Transverse colon (tissue), 4 donors: ENCODE results near the gene MUCL3. TPM values are rescaled to one million over a fixed set of nuclear protein-coding genes. Genes with fewer than 3 reads are reported as not detected.
"Not testable (repeated sequence)": the region's sequence is repeated elsewhere in the genome, so short reads cannot be mapped to it uniquely, and the experiment has no call there.

ENCODE experiments used
- DNase-seq: peaks from one replicate; pipeline ENCODE4 v3.0.0-alpha.2; 2019
- H3K27ac ChIP-seq, 4 donors: fragments of 200-600 bp; sonication (generic); 2 replicates each; pipeline ENCODE4 v1.5.1; 2016 to 2018; ENCODE audit warnings: inconsistent platforms in 4 of 4
- H3K27me3 ChIP-seq: fragments of 200-600 bp; sonication (generic); 2 replicates; pipeline ENCODE4 v1.5.1; 2017; ENCODE audit warnings: inconsistent platforms
- H3K36me3 ChIP-seq, 4 donors: fragments of 200-600 bp; sonication (generic); 2 replicates each; pipeline ENCODE4 v1.5.1; 2017 to 2019; ENCODE audit warnings: inconsistent platforms in 4 of 4
- H3K4me1 ChIP-seq, 4 donors: fragments of 200-600 bp; sonication (generic); 2 replicates each; pipeline ENCODE4 v1.5.1; 2017 to 2020; ENCODE audit warnings: inconsistent platforms in 4 of 4
- H3K4me3 ChIP-seq, 4 donors: fragments of 200-600 bp; sonication (generic); 1 replicate in 1 of 4; 2 replicates in 3 of 4; pipeline versions ENCODE4 v1.5.1 to v1.6.1; 2017 to 2019; ENCODE audit warnings: inconsistent platforms in 4 of 4
- H3K9me3 ChIP-seq, 2 donors: fragments of 200-600 bp; sonication (generic); 2 replicates each; pipeline ENCODE4 v1.5.1; 2017 to 2019; ENCODE audit warnings: inconsistent platforms in 2 of 2
- CTCF ChIP-seq, 5 experiments: fragments of 200-600 bp in 3 of 5; fragments of 450-650 bp in 2 of 5; sonication (generic) in 3 of 5; IDR thresholded peaks; 1 replicate in 2 of 5; 2 replicates in 3 of 5; pipeline ENCODE4 v1.5.1; 2016 to 2017; ENCODE audit warnings: antibody characterized with exemption in 5 of 5, inconsistent platforms in 3 of 5, mild to moderate bottlenecking in 2 of 5, moderate library complexity in 1 of 5
- EP300 ChIP-seq: sonication (generic); formaldehyde crosslinking; IDR thresholded peaks from one replicate; pipeline ENCODE4 v1.6.1; 2017; ENCODE audit warnings: antibody characterized with exemption, low read depth
- POLR2A ChIP-seq: fragments of 450-650 bp; IDR thresholded peaks from one replicate; pipeline ENCODE4 v1.6.1; 2016; ENCODE audit warnings: antibody characterized with exemption, mild to moderate bottlenecking, moderate library complexity
- POLR2AphosphoS5 ChIP-seq, 3 donors: sonication (generic); formaldehyde crosslinking; IDR thresholded peaks; one replicate each; pipeline ENCODE4 v1.6.1; 2016; ENCODE audit warnings: antibody characterized with exemption in 3 of 3
- WGBS, 2 donors: methylation state at CpG; one replicate each; pipeline ENCODE4 v1.1.5; 2018; ENCODE audit warnings: low coverage in 1 of 2; 5-methylcytosine and 5-hydroxymethylcytosine counted together
- in situ Hi-C, 4 donors: fragments of 200-750 bp; cut with MboI; loops; one replicate each; pipeline versions ENCODE4 v1.15.0 to v1.15.1; 2017; ENCODE audit warnings: low sequenced_read_pairs in 3 of 4, low pct_ligation_motif_present in 1 of 4, low pct_unique_long_range_greater_than_20kb in 1 of 4
- intact Hi-C: fragments of 100-400 bp; cut with DNase I; formaldehyde crosslinking; loops from one replicate; pipeline ENCODE4 v1.15.1; 2023; ENCODE audit warnings: low total_unique reads
- total RNA-seq, 4 donors: library from RNA; depleted of rRNA; stranded (reverse); fragments of >200 nt; gene quantifications; one replicate each; pipeline ENCODE4 v1.1.0, GENCODE V29; 2016

The MUCL3 gene
- total RNA-seq, 4 donors from 2014 or later: 0.16 to 0.41 TPM; not detected in 2

- Histone ChIP-seq H3K27me3 (no peaks in the 10 kb centered on the region), H3K27ac (no peak overlapping the region), H3K4me3 (no peak overlapping the region), H3K36me3 (peaks cover 0 to 21% (median 3%) of the 10 kb centered on the region in 4 donors), H3K4me1 (no peaks in the 10 kb centered on the region), H3K9me3 (no peaks in the 10 kb centered on the region)
- intact Hi-C loops: no loop called here
- no peak for DNase-seq
- in situ Hi-C loops: no loop called here
- TF ChIP-seq EP300: no peak
Observed at GRCh38 chr6:30901436-30901835, 39.3 kb upstream of the MUCL3 start.

- H3K27ac ChIP-seq, in situ Hi-C loops, DNase-seq, intact Hi-C loops, H3K4me3 ChIP-seq, H3K4me1 ChIP-seq, H3K27me3 ChIP-seq, H3K9me3 ChIP-seq: not testable (repeated sequence)
- peaks cover 0 to 21% (median 3%) of the 10 kb centered on the region in 4 donors for H3K36me3 ChIP-seq
- 76 to 100% methylated on average over 1 to 9 of the region's 9 CpGs for WGBS, 2 donors
Observed at GRCh38 chr6:30902196-30902595, 38.6 kb upstream of the MUCL3 start.

GRCh38 chr6:30902709-30903108 lies 38.1 kb upstream of the MUCL3 start:
- Histone ChIP-seq H3K4me3 (no peak overlapping the region), H3K27me3 (no peaks in the 10 kb centered on the region), H3K27ac (no peak overlapping the region), H3K4me1 (peaks cover 0 to 9% (median 3%) of the 10 kb centered on the region in 4 donors), H3K36me3 (peaks cover 0 to 16% (median 3%) of the 10 kb centered on the region in 4 donors), H3K9me3 (no peaks in the 10 kb centered on the region)
- intact Hi-C loops: no loop called here
- in situ Hi-C loops: no loop called here
- WGBS, 2 donors: 25 to 40% methylated on average over 4 to 5 of the region's 5 CpGs
- no peak for DNase-seq
- no peak for TF ChIP-seq EP300

GRCh38 chr6:30903236-30903635 lies 37.5 kb upstream of the MUCL3 start:
- Histone ChIP-seq H3K27me3 (no peaks in the 10 kb centered on the region), H3K36me3 (peaks cover 0 to 11% (median 3%) of the 10 kb centered on the region in 4 donors), H3K27ac (no peak overlapping the region), H3K9me3 (no peaks in the 10 kb centered on the region), H3K4me1 (peaks cover 0 to 9% (median 3%) of the 10 kb centered on the region in 4 donors), H3K4me3 (no peak overlapping the region)
- 77 to 94% methylated on average over 1 to 4 of the region's 4 CpGs for WGBS, 2 donors
- TF ChIP-seq EP300 (no peak), POLR2AphosphoS5 (IDR thresholded peaks at IDR 0.05) (no peak), CTCF (IDR thresholded peaks at IDR 0.05) (no peak), POLR2A (no peak)
- in situ Hi-C loops: no loop called here
- no peak for DNase-seq
- intact Hi-C loops: no loop called here

- peaks cover 9 to 20% (median 12%) of the 10 kb centered on the region in 4 donors for H3K4me1 ChIP-seq
- H3K36me3 ChIP-seq, in situ Hi-C loops, H3K27me3 ChIP-seq, H3K9me3 ChIP-seq, intact Hi-C loops: not testable (repeated sequence)
- peak overlapping the region; percentile 49 to 76 (median 72) for H3K27ac ChIP-seq
- peak overlapping the region; percentile 16 to 99 (median 62) for H3K4me3 ChIP-seq
- DNase-seq: peak; percentile 47
- 18 to 39% methylated on average over 8 to 16 of the region's 16 CpGs for WGBS, 2 donors
Observed at GRCh38 chr6:30907290-30907757, 33.4 kb upstream of the MUCL3 start.

GRCh38 chr6:30907758-30908591 lies 32.8 kb upstream of the MUCL3 start, which contains the start of gene GTF2H4:
Gene GTF2H4, plus strand, starts transcription at chr6:30908207.
- in situ Hi-C loops: no loop called here
- peak within 1 kb of the TSS; percentile 67 to 76 (median 74) for H3K27ac ChIP-seq
- H3K36me3 ChIP-seq: peaks cover 0 to 4% (median 0%) of the 10 kb centered on the region in 4 donors
- TF ChIP-seq POLR2A (no peak), CTCF (IDR thresholded peaks at IDR 0.05) (peak in 1 of 5 experiments; percentile 14), POLR2AphosphoS5 (IDR thresholded peaks at IDR 0.05) (peak in 2 of 3 donors; percentile 34 to 70)
- no peaks in the 10 kb centered on the region for H3K27me3 ChIP-seq
- 1% methylated on average over 47 of the region's 49 CpGs; no CpG with 5 or more reads in 1 of the 2 donors for WGBS, 2 donors
- peak within 1 kb of the TSS; percentile 60 to 99 (median 68) for H3K4me3 ChIP-seq
- peaks cover 9 to 20% (median 12%) of the 10 kb centered on the region in 4 donors for H3K4me1 ChIP-seq
- intact Hi-C loops: no loop called here
- DNase-seq: peak; percentile 97
- no peaks in the 10 kb centered on the region for H3K9me3 ChIP-seq
